Fibroblast of villous mesenchyme (primary cell): ENCODE data around the gene SYDE2. TPM values are rescaled to one million over a fixed set of nuclear protein-coding genes. Genes with fewer than 3 reads are reported as not detected.

Experiments
- DNase-seq: peaks from one replicate; pipeline ENCODE4 v3.0.0-alpha.2; 2010; ENCODE audit warnings: low read depth
- H3K4me3 ChIP-seq: 2 replicates; pipeline ENCODE4 v1.5.1; 2011; ENCODE audit warnings: low read depth, mild to moderate bottlenecking, low read length
- CTCF ChIP-seq: IDR thresholded peaks from 2 replicates; pipeline ENCODE4 v1.5.1; 2012; ENCODE audit warnings: low read depth, mild to moderate bottlenecking, low read length; ENCODE audit not compliant: insufficient read depth
- total RNA-seq: library from RNA; depleted of rRNA; stranded (reverse); fragments of >200 nt; gene quantifications from 2 replicates; pipeline ENCODE4 v1.2.3, GENCODE V29; 2012

The SYDE2 gene
- total RNA-seq, 1 donor = 27.6 TPM

- TF ChIP-seq CTCF = no peak
- H3K4me3 ChIP-seq = no peak overlapping the region
- DNase-seq = peak; percentile 34
These were observed 72.5 kb downstream of the SYDE2 start for GRCh38 chr1:85128316-85128715.

DNA sequence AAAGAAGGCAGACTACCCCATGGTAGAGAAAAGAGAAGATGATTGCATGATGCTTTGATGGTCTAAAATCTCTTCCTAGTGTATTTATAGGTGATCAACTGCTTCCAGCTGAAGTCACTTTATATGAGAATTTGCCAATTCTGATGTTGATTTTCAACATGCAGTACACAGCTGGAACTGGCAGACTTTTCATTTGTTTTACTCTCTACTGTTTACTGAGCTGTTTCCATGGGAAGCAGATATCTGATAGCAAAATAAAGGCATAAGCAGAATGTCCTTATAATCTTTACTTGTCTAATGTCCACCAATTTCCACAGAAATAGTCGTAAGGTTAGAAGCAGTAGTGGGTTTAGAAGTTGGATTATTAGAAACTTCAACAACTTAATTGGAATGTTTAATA, 74.9 kb downstream of the SYDE2 start:
- TF ChIP-seq CTCF = no peak
- DNase-seq = peak; percentile 5
- no peak overlapping the region for H3K4me3 ChIP-seq

- TF ChIP-seq CTCF = no peak
- DNase-seq = no peak
- no peak overlapping the region for H3K4me3 ChIP-seq
These were observed 76.7 kb downstream of the SYDE2 start for GRCh38 chr1:85124091-85124490.

GRCh38 chr1:85122169-85122568, 78.6 kb downstream of the SYDE2 start:
- no peak for TF ChIP-seq CTCF
- H3K4me3 ChIP-seq = no peak overlapping the region
- DNase-seq = no peak

DNA sequence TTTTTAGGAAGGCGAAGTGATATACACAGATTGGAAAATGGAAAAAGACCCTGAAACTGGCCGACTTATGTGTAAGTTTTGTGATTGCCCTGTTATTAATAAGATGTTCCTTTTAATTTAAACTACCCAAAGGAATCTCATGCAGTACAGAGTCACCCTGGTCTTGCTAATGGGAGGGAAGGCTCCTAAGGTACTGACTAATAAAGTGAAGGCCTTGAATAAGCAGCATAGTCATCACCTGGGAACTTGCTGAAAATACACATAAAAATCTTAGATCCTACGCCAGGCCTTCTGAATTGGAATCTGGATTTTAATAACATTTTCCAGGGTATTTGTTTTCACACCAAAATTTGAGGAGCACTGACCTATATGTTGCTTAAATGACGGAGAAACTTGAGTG, 79.1 kb downstream of the SYDE2 start:
- no peak overlapping the region for H3K4me3 ChIP-seq
- no peak for TF ChIP-seq CTCF
- DNase-seq = no peak

- H3K4me3 ChIP-seq = no peak overlapping the region
- no peak for TF ChIP-seq CTCF
- DNase-seq = peak; percentile 5
These were observed 82.1 kb downstream of the SYDE2 start for GRCh38 chr1:85118751-85119150.

GRCh38 chr1:85116856-85117255, 84.0 kb downstream of the SYDE2 start:
- TF ChIP-seq CTCF = no peak
- peak; percentile 28 for DNase-seq

More at GRCh38 chr1:85116856-85117255, 84.0 kb downstream of the SYDE2 start:
- no peak overlapping the region for H3K4me3 ChIP-seq
